H1 (cell line): ENCODE results near the gene ADPRM. TPM values are rescaled to one million over a fixed set of nuclear protein-coding genes. Genes with fewer than 3 reads are reported as not detected.

ENCODE experiments used
- CTCF ChIA-PET: fragments of 300-600 bp; sonication (Branson Sonifier 250); formaldehyde crosslinking; loops from one replicate; lab custom pipeline; 2021; ENCODE audit not compliant: partially characterized antibody; lab: Charles Lee
- POLR2A ChIA-PET: fragments of 300-600 bp; sonication (Branson Sonifier 250); formaldehyde crosslinking; loops from one replicate; lab custom pipeline; 2021; ENCODE audit warnings: inconsistent platforms; ENCODE audit not compliant: partially characterized antibody; lab: Charles Lee
- DNase-seq, 2 experiments: peaks; one replicate each; pipeline versions ENCODE4 v3.0.0 to v3.0.0-alpha.2; 2010 to 2022; ENCODE audit warnings: low spot score in 2 of 2, low read depth in 1 of 2, mixed read lengths in 1 of 2
- FAIRE-seq: peaks from 2 replicates; lab custom pipeline; 2011; peaks lifted over from hg19 to GRCh38; lab: Jason Lieb, UNC
- H2AFZ ChIP-seq: 2 replicates; pipeline ENCODE4 v1.8.1; 2012; ENCODE audit warnings: low read length, inconsistent platforms
- H2AK5ac ChIP-seq: 2 replicates; pipeline ENCODE4 v1.6.1; 2013; ENCODE audit warnings: low read depth, low read length
- H2BK120ac ChIP-seq: replicated peaks from 2 replicates; pipeline ENCODE3; 2013; ENCODE audit warnings: low read depth, low read length, inconsistent platforms
- H2BK12ac ChIP-seq: 2 replicates; pipeline ENCODE4 v1.6.1; 2013; ENCODE audit warnings: low read depth, low read length
- H2BK15ac ChIP-seq: 2 replicates; pipeline ENCODE4 v1.6.1; 2013; ENCODE audit warnings: low read length
- H2BK20ac ChIP-seq: 2 replicates; pipeline ENCODE4 v1.6.1; 2013; ENCODE audit warnings: low read length
- H2BK5ac ChIP-seq: 2 replicates; pipeline ENCODE4 v1.6.1; 2013; ENCODE audit warnings: low read depth, low read length
- H3K14ac ChIP-seq: 2 replicates; pipeline ENCODE4 v1.6.1; 2013; ENCODE audit warnings: inconsistent platforms; ENCODE audit not compliant: insufficient read length
- H3K18ac ChIP-seq: 2 replicates; pipeline ENCODE4 v1.6.1; 2013; ENCODE audit warnings: low read length; ENCODE audit errors: extremely low read depth
- H3K23ac ChIP-seq: 2 replicates; pipeline ENCODE4 v1.6.1; 2013; ENCODE audit warnings: inconsistent platforms; ENCODE audit not compliant: insufficient read length
- H3K23me2 ChIP-seq: 2 replicates; pipeline ENCODE4 v1.6.1; 2013; ENCODE audit warnings: low read depth, low read length
- H3K27ac ChIP-seq: 2 replicates; pipeline ENCODE4 v1.6.1; 2011; ENCODE audit warnings: low read depth, low read length, inconsistent platforms
- H3K27me3 ChIP-seq, 4 experiments: replicated peaks in 1 of 4; 1 replicate in 1 of 4; 2 replicates in 3 of 4; pipeline versions ENCODE4 v1.6.1 to v1.8.1; 2011 to 2013; ENCODE audit warnings: low read length in 3 of 4, mild to moderate bottlenecking in 3 of 4, inconsistent platforms in 2 of 4, mixed read lengths in 2 of 4, moderate library complexity in 1 of 4; ENCODE audit not compliant: control insufficient read depth in 3 of 4, insufficient read depth in 3 of 4; ENCODE audit errors: extremely low read depth in 1 of 4
- H3K36me3 ChIP-seq, 4 experiments: 2 replicates each; pipeline versions ENCODE4 v1.6.1 to v1.8.1; 2011 to 2013; ENCODE audit warnings: mild to moderate bottlenecking in 4 of 4, low read length in 3 of 4, moderate library complexity in 2 of 4, control low read depth in 1 of 4, inconsistent platforms in 1 of 4; ENCODE audit not compliant: insufficient read depth in 4 of 4, control insufficient read depth in 2 of 4
- H3K4ac ChIP-seq: replicated peaks from 2 replicates; pipeline ENCODE3; 2013; ENCODE audit warnings: low read length, low read depth, mixed read lengths, inconsistent platforms; ENCODE audit not compliant: insufficient read length
- H3K4me1 ChIP-seq, 4 experiments: replicated peaks in 1 of 4; 1 replicate in 1 of 4; 2 replicates in 3 of 4; pipeline versions ENCODE4 v1.6.1 to v1.8.1; 2011 to 2013; ENCODE audit warnings: low read length in 3 of 4, inconsistent platforms in 2 of 4, mixed read lengths in 1 of 4; ENCODE audit not compliant: insufficient read depth in 4 of 4, control insufficient read depth in 3 of 4
- H3K4me2 ChIP-seq, 2 experiments: 2 replicates each; pipeline versions ENCODE4 v1.6.1 to v1.8.1; 2011 to 2013; ENCODE audit warnings: low read depth in 2 of 2, low read length in 2 of 2, control low read depth in 1 of 2, inconsistent platforms in 1 of 2, mild to moderate bottlenecking in 1 of 2; ENCODE audit not compliant: insufficient read depth in 1 of 2
- H3K4me3 ChIP-seq, 4 experiments: fragments of 200-600, 300-600 bp in 1 of 4; sonication (generic), shearing (Covaris generic), sonication (Bioruptor Twin) in 1 of 4; 2 replicates each; pipeline versions ENCODE4 v1.5.1 to v1.8.1; 2011 to 2016; ENCODE audit warnings: low read length in 4 of 4, low read depth in 3 of 4, control low read depth in 2 of 4, inconsistent platforms in 2 of 4, mild to moderate bottlenecking in 2 of 4, mixed read lengths in 1 of 4, moderate library complexity in 1 of 4; ENCODE audit not compliant: insufficient read depth in 2 of 4; ENCODE audit errors: extremely low read depth in 1 of 4
- H3K56ac ChIP-seq: replicated peaks from 2 replicates; pipeline ENCODE3; 2013; ENCODE audit warnings: low read depth, mild to moderate bottlenecking, mixed read lengths, low read length, inconsistent platforms; ENCODE audit not compliant: insufficient read length
- H3K79me1 ChIP-seq: 2 replicates; pipeline ENCODE4 v1.6.1; 2013; ENCODE audit warnings: low read depth, low read length, control low read depth
- H3K79me2 ChIP-seq, 2 experiments: 2 replicates each; pipeline versions ENCODE4 v1.6.1 to v1.8.1; 2012 to 2013; ENCODE audit warnings: low read length in 2 of 2, mild to moderate bottlenecking in 2 of 2, inconsistent platforms in 1 of 2; ENCODE audit not compliant: insufficient read depth in 2 of 2, control insufficient read depth in 1 of 2
- H3K9ac ChIP-seq, 4 experiments: replicated peaks in 1 of 4; 1 replicate in 1 of 4; 2 replicates in 3 of 4; pipeline versions ENCODE4 v1.6.1 to v1.8.1; 2011 to 2013; ENCODE audit warnings: low read depth in 3 of 4, low read length in 3 of 4, control low read depth in 2 of 4, mild to moderate bottlenecking in 2 of 4, moderate library complexity in 2 of 4, inconsistent platforms in 1 of 4; ENCODE audit errors: extremely low read depth in 1 of 4
- H3K9me3 ChIP-seq, 2 experiments: 2 replicates each; pipeline versions ENCODE4 v1.6.1 to v1.8.1; 2012 to 2013; ENCODE audit warnings: mild to moderate bottlenecking in 2 of 2, moderate library complexity in 2 of 2, control low read depth in 1 of 2, inconsistent platforms in 1 of 2, low read depth in 1 of 2, low read length in 1 of 2, mixed read lengths in 1 of 2; ENCODE audit not compliant: insufficient read depth in 2 of 2
- H4K20me1 ChIP-seq, 2 experiments: replicated peaks in 1 of 2; 2 replicates each; pipeline versions ENCODE3 to v1.8.1; 2011 to 2013; ENCODE audit warnings: inconsistent platforms in 2 of 2, low read length in 2 of 2, mild to moderate bottlenecking in 1 of 2; ENCODE audit not compliant: insufficient read depth in 2 of 2, control insufficient read depth in 1 of 2
- H4K5ac ChIP-seq: 2 replicates; pipeline ENCODE4 v1.6.1; 2013; ENCODE audit warnings: low read length, low read depth, mixed read lengths, inconsistent platforms; ENCODE audit not compliant: insufficient read length
- H4K8ac ChIP-seq: 2 replicates; pipeline ENCODE4 v1.8.0; 2013; ENCODE audit warnings: mild to moderate bottlenecking, moderate library complexity, low read length, inconsistent platforms; ENCODE audit not compliant: insufficient read depth; ENCODE audit errors: extremely low read depth
- H4K91ac ChIP-seq: replicated peaks from 2 replicates; pipeline ENCODE3; 2013; ENCODE audit warnings: low read length, mixed read lengths, inconsistent platforms; ENCODE audit not compliant: insufficient read length
- ASH2L ChIP-seq: fragments of 200-600, 300-600 bp; sonication (generic); IDR thresholded peaks from one replicate; pipeline ENCODE4 v1.7.1; 2017; ENCODE audit warnings: low read length
- CBX8 ChIP-seq: fragments of 300-800, 300-1000 bp; sonication (generic); IDR thresholded peaks from 2 replicates; pipeline ENCODE4 v1.7.1; 2016; ENCODE audit warnings: low read depth, low read length, borderline replicate concordance
- E2F6 ChIP-seq: IDR thresholded peaks from 2 replicates; pipeline ENCODE4 v1.6.1; 2012; ENCODE audit warnings: inconsistent platforms
- EGR1 ChIP-seq: IDR thresholded peaks from 2 replicates; pipeline ENCODE4 v1.6.1; 2011; ENCODE audit warnings: low read depth, low read length, borderline replicate concordance
- EP300 ChIP-seq, 2 experiments: IDR thresholded peaks; 1 replicate in 1 of 2; 2 replicates in 1 of 2; pipeline ENCODE4 v1.6.1; 2011 to 2012; ENCODE audit warnings: low read depth in 2 of 2, low read length in 2 of 2, mild to moderate bottlenecking in 2 of 2, borderline replicate concordance in 1 of 2, inconsistent platforms in 1 of 2, moderate library complexity in 1 of 2
- POLR2A ChIP-seq, 2 experiments: IDR thresholded peaks; 1 replicate in 1 of 2; 2 replicates in 1 of 2; pipeline ENCODE4 v1.6.1; 2011; ENCODE audit warnings: low read depth in 2 of 2, low read length in 2 of 2, mild to moderate bottlenecking in 2 of 2; ENCODE audit errors: control extremely low read depth in 1 of 2
- WGBS, 2 experiments: shearing (Covaris generic) in 1 of 2; methylation state at CpG; one replicate each; pipeline versions ENCODE4 v1.1.6 to v1.1.7; 2013 to 2015; ENCODE audit warnings: low lambda C conversion rate in 2 of 2, mixed read lengths in 2 of 2, inconsistent platforms in 1 of 2, low coverage in 1 of 2, missing lambda C conversion rate in 1 of 2; ENCODE audit not compliant: insufficient replicate concordance in 2 of 2, insufficient coverage in 1 of 2, insufficient read length in 1 of 2; ENCODE audit errors: extremely low coverage in 1 of 2, missing lambda C conversion rate in 1 of 2; 5-methylcytosine and 5-hydroxymethylcytosine counted together
- polyA plus RNA-seq, 7 experiments: library from polyadenylated mRNA; depleted of rRNA in 3 of 7; stranded (reverse) in 5 of 7; unstranded in 2 of 7; fragments of >200 nt in 5 of 7; fragments of 200-250 nt in 2 of 7; gene quantifications; 1 replicate in 5 of 7; 2 replicates in 1 of 7; 4 replicates in 1 of 7; pipeline versions ENCODE4 v1.2.1 to v1.2.3, GENCODE V29; 2011 to 2013; ENCODE audit warnings: missing spikeins in 2 of 7, mixed read lengths in 2 of 7
- total RNA-seq: library from RNA; stranded (reverse); fragmentation: NEBNext Ultra II Directional; extraction: Animal tissue kit (Norgen Biotek cat#: 25700); gene quantifications from 2 replicates; pipeline ENCODE4 v1.2.1, GENCODE V29; 2021
- TF ChIP-seq, protein P1 (sequence below), 3 experiments: IDR thresholded peaks; 1 replicate in 2 of 3; 2 replicates in 1 of 3; pipeline versions ENCODE4 v1.5.1 to v1.6.1; 2011; ENCODE audit warnings: low read length in 3 of 3, mild to moderate bottlenecking in 3 of 3, inconsistent platforms in 2 of 3, low read depth in 1 of 3, moderate library complexity in 1 of 3; ENCODE audit not compliant: insufficient read depth in 1 of 3; ENCODE audit errors: control extremely low read depth in 1 of 3

The ADPRM gene
- total and polyA plus RNA-seq, 2 of the 8 experiments (the other 6 are each of a cell fraction or from before 2014, with no cell fraction given): 6.7 to 7.9 TPM

- ChIA-PET POLR2A (interaction anchor here (0.6 to 2.4 kb wide), 9 partner anchors 10 to 492 kb away, joined by 3 to 9 read pairs (median 4); partner anchors contain the start of genes ADPRM and SCO1), CTCF (interaction anchor here (0.8 to 1.0 kb wide), 2 partner anchors 111 to 113 kb away, joined by 3 read pairs; no protein-coding TSS in a partner anchor)
- no peak within 1 kb of the TSS for H2BK20ac ChIP-seq
- H3K4me2 ChIP-seq: peak within 1 kb of the TSS; percentile 53 to 65
- no peaks in the 10 kb centered on the region for H3K27me3 ChIP-seq
- peak within 1 kb of the TSS; percentile 94; the same call in 1 of the 2 replicates for H2BK15ac ChIP-seq
- FAIRE-seq: no peak
- peak within 1 kb of the TSS; percentile 87 for H4K5ac ChIP-seq
- no peaks in the 10 kb centered on the region for H3K79me1 ChIP-seq
- H3K79me2 ChIP-seq: no peaks in the 10 kb centered on the region
- peak within 1 kb of the TSS; percentile 58 to 73 (median 64) for H3K4me3 ChIP-seq
- H2AFZ ChIP-seq: peak within 1 kb of the TSS; percentile 64; the same call in 1 of the 2 replicates
- WGBS, 2 experiments: 6% methylated on average over 65 of the region's 79 CpGs; no CpG with 5 or more reads in 1 of the 2 experiments
- DNase-seq: peak; percentile 38 to 87
- H2BK120ac ChIP-seq: no peak within 1 kb of the TSS
- H3K9me3 ChIP-seq: peaks cover 0 to 2% of the 10 kb centered on the region in 2 experiments; a peak in 1 of 4 replicates
- H2AK5ac ChIP-seq: no peak within 1 kb of the TSS
- H4K91ac ChIP-seq: peak within 1 kb of the TSS; percentile 99
- H2BK12ac ChIP-seq: no peak within 1 kb of the TSS; the same call in none of the 2 replicates
- peak within 1 kb of the TSS; percentile 24 to 89 (median 71) for H3K9ac ChIP-seq
- H3K36me3 ChIP-seq: no peaks in the 10 kb centered on the region
- H3K4ac ChIP-seq: no peak within 1 kb of the TSS
- H3K18ac ChIP-seq: peak within 1 kb of the TSS; percentile 68; the same call in 1 of the 2 replicates
- peak within 1 kb of the TSS; percentile 66; the same call in 1 of the 2 replicates for H3K27ac ChIP-seq
- H3K4me1 ChIP-seq: peaks cover 0 to 10% (median 3%) of the 10 kb centered on the region in 4 experiments; a peak in 6 of 7 replicates
- H3K23me2 ChIP-seq: peaks cover 2% of the 10 kb centered on the region; the same call in 1 of the 2 replicates
- peak within 1 kb of the TSS; percentile 96; the same call in 1 of the 2 replicates for H2BK5ac ChIP-seq
- H3K56ac ChIP-seq: peak within 1 kb of the TSS; percentile 89
- H3K23ac ChIP-seq: no peak within 1 kb of the TSS
- no peak within 1 kb of the TSS for H3K14ac ChIP-seq
- peak within 1 kb of the TSS; percentile 98; the same call in 1 of the 2 replicates for H4K8ac ChIP-seq
- no peaks in the 10 kb centered on the region for H4K20me1 ChIP-seq
- TF ChIP-seq E2F6 (peak; percentile 73), EGR1 (peak; percentile 67; the same call in 1 of the 2 replicates), EP300 (IDR thresholded peaks at IDR 0.05; ENCODE audit: borderline replicate concordance in 1 of 2, low read depth in 2 of 2, low read length in 2 of 2) (peak in 1 of 2 experiments; percentile 9; a peak in 1 of 3 replicates), POLR2A (IDR thresholded peaks at IDR 0.05; ENCODE audit: control extremely low read depth in 1 of 2, low read depth in 2 of 2, low read length in 2 of 2) (peak; percentile 71 to 90), CBX8 (no peak), ASH2L (peak; percentile 78)
- TF ChIP-seq, protein P1, sequence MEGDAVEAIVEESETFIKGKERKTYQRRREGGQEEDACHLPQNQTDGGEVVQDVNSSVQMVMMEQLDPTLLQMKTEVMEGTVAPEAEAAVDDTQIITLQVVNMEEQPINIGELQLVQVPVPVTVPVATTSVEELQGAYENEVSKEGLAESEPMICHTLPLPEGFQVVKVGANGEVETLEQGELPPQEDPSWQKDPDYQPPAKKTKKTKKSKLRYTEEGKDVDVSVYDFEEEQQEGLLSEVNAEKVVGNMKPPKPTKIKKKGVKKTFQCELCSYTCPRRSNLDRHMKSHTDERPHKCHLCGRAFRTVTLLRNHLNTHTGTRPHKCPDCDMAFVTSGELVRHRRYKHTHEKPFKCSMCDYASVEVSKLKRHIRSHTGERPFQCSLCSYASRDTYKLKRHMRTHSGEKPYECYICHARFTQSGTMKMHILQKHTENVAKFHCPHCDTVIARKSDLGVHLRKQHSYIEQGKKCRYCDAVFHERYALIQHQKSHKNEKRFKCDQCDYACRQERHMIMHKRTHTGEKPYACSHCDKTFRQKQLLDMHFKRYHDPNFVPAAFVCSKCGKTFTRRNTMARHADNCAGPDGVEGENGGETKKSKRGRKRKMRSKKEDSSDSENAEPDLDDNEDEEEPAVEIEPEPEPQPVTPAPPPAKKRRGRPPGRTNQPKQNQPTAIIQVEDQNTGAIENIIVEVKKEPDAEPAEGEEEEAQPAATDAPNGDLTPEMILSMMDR (IDR thresholded peaks at IDR 0.05; ENCODE audit: control extremely low read depth in 1 of 3, insufficient read depth in 1 of 3, low read depth in 1 of 3, low read length in 3 of 3): no peak
Observed at GRCh38 chr17:10729334-10730193, 32.2 kb downstream of the ADPRM start, which contains the start of gene TMEM220. Gene TMEM220 (minus strand): TSS chr17:10730023. CDS start chr17:10729851, 172 bp downstream.
